ENCODE measurements around the gene NXPH2. TPM values are rescaled to one million over a fixed set of nuclear protein-coding genes. Genes with fewer than 3 reads are reported as not detected.

NXPH2 gene
- total and polyA plus RNA-seq, 9 of the 15 experiments (the other 6 are each of a cell fraction or from before 2014, with no cell fraction given), result not detected

DNA sequence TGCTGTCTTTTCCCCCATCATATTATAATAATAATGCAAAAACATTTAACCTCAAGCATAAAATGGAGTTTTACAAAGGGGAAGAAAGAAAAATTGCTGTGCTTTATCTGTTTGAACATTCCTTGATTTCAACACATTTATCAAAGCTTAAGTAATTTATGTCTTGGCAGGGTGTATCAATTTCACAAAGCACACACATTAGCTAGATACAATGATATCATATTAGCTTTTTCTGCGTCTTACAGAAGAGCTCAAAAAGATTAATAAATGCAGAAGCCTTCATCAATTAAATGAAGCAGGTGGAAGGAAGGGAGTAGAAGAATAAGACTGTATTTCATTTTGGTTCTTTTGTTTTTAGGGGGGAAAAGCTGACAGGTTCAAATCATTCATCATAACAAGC, 103.0 kb downstream of the NXPH2 start (continued):
- TF ChIP-seq MYC (IDR thresholded peaks at IDR 0.05; ENCODE audit: low read depth, low read length), result no peak
- no peak for TF ChIP-seq MYC (CRISPR knock-in tag; IDR thresholded peaks at IDR 0.05; ENCODE audit: borderline replicate concordance, low read depth)
- TF ChIP-seq CSDE1 (IDR thresholded peaks at IDR 0.05), result no peak
- no peak for TF ChIP-seq ZNF347 (CRISPR knock-in tag; IDR thresholded peaks at IDR 0.05; ENCODE audit: low read depth)
- TF ChIP-seq MCM5 (IDR thresholded peaks at IDR 0.05; ENCODE audit: low read depth), result no peak
- TF ChIP-seq POLR2AphosphoS2 (IDR thresholded peaks at IDR 0.05; ENCODE audit: low read length), result no peak
- no peak for TF ChIP-seq L3MBTL2 (IDR thresholded peaks at IDR 0.05)
- TF ChIP-seq, protein P1, sequence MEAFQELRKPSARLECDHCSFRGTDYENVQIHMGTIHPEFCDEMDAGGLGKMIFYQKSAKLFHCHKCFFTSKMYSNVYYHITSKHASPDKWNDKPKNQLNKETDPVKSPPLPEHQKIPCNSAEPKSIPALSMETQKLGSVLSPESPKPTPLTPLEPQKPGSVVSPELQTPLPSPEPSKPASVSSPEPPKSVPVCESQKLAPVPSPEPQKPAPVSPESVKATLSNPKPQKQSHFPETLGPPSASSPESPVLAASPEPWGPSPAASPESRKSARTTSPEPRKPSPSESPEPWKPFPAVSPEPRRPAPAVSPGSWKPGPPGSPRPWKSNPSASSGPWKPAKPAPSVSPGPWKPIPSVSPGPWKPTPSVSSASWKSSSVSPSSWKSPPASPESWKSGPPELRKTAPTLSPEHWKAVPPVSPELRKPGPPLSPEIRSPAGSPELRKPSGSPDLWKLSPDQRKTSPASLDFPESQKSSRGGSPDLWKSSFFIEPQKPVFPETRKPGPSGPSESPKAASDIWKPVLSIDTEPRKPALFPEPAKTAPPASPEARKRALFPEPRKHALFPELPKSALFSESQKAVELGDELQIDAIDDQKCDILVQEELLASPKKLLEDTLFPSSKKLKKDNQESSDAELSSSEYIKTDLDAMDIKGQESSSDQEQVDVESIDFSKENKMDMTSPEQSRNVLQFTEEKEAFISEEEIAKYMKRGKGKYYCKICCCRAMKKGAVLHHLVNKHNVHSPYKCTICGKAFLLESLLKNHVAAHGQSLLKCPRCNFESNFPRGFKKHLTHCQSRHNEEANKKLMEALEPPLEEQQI (IDR thresholded peaks at IDR 0.05), result no peak
- TF ChIP-seq POU5F1 (IDR thresholded peaks at IDR 0.05; ENCODE audit: borderline replicate concordance, low read depth, low read length, partially characterized antibody), result no peak

DNA sequence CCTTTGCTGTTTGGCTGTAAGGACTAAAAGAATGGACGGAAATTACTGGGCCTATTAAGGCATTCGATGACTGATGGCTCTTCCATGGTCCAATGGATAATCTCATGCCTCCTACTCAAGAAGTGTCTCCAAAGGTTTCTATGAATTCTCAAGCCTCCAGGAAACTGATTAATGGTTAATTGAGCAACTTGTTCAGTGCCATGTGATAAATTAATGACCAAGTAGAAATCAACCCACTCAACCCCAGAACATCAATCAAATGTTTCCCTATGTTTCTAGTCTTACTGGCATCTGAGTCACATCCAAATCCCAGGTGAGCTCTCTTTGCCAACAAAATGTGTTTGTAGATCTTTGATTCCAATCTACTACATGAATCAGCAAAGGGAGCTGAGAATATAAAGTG, 103.6 kb downstream of the NXPH2 start:
- H2AFZ ChIP-seq (ENCODE audit: low read depth, low read length), result no peak overlapping the region
- ChIA-PET CTCF (ENCODE audit: low intra/inter-chr PET ratio) (no interaction called here), POLR2A (no interaction called here)
- no TSS peak for BruUV-seq (replicated peaks)
- in situ Hi-C loops (cut with MboI) (no loop called here), intact Hi-C loops (cut with micrococcal nuclease) (no loop called here)
- H3K27me3 ChIP-seq (ENCODE audit: control insufficient read depth in 2 of 2, insufficient read depth in 2 of 2, low read length in 2 of 2), result peaks cover 0 to under 1% of the 10 kb centered on the region in 2 experiments; a peak in 2 of 5 replicates
- no peak for ATAC-seq
- DNase-seq (ENCODE audit: extremely low read depth in 1 of 4, low spot score in 3 of 4), result no peak
- H3K4me3 ChIP-seq, result no peak overlapping the region
- H3K79me2 ChIP-seq (ENCODE audit: control insufficient read depth, insufficient read depth, low read length), result no peaks in the 10 kb centered on the region
- H3K4me2 ChIP-seq (ENCODE audit: insufficient read depth, low read length), result no peak overlapping the region
- no peaks in the 10 kb centered on the region for H4K20me1 ChIP-seq (replicated peaks; ENCODE audit: control insufficient read depth, insufficient read depth, low read length)
- no peaks in the 10 kb centered on the region for H3K36me3 ChIP-seq (ENCODE audit: control insufficient read depth, insufficient read depth, low read length)
- no peak for TF ChIP-seq HMG20A (CRISPR knock-in tag; conservative IDR thresholded peaks at IDR 0.05)
- TF ChIP-seq, protein P2, sequence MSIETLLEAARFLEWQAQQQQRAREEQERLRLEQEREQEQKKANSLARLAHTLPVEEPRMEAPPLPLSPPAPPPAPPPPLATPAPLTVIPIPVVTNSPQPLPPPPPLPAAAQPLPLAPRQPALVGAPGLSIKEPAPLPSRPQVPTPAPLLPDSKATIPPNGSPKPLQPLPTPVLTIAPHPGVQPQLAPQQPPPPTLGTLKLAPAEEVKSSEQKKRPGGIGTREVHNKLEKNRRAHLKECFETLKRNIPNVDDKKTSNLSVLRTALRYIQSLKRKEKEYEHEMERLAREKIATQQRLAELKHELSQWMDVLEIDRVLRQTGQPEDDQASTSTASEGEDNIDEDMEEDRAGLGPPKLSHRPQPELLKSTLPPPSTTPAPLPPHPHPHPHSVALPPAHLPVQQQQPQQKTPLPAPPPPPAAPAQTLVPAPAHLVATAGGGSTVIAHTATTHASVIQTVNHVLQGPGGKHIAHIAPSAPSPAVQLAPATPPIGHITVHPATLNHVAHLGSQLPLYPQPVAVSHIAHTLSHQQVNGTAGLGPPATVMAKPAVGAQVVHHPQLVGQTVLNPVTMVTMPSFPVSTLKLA (conservative IDR thresholded peaks at IDR 0.05), result no peak
- no peak for TF ChIP-seq BDP1 (IDR thresholded peaks at IDR 0.05; ENCODE audit: insufficient read depth, insufficient read length)
- WGBS (ENCODE audit: insufficient coverage, low coverage, missing lambda C conversion rate), result 0% methylated on average over 2 of the region's 2 CpGs
- H3K9ac ChIP-seq (ENCODE audit: insufficient read depth in 1 of 2, low read depth in 2 of 2, low read length in 2 of 2), result no peak overlapping the region
- FAIRE-seq, result no peak
- H3K9me3 ChIP-seq (replicated peaks; ENCODE audit: control insufficient read depth, insufficient read depth, low read depth, low read length), result no peaks in the 10 kb centered on the region
- no peak overlapping the region for H3K27ac ChIP-seq (ENCODE audit: extremely low read depth, low read depth, low read length)
- no peaks in the 10 kb centered on the region for H3K4me1 ChIP-seq (replicated peaks in 1 of 2; ENCODE audit: control insufficient read depth in 2 of 2, insufficient read depth in 2 of 2, low read length in 2 of 2)
- H3K9me1 ChIP-seq (ENCODE audit: control insufficient read depth, insufficient read depth, low read length), result no peaks in the 10 kb centered on the region
